Nephron (organoid): ENCODE results near the gene KRTAP4-7.
"Not testable (repeated sequence)": the region's sequence is repeated elsewhere in the genome, so short reads cannot be mapped to it uniquely, and the experiment has no call there.

Experiments used
- H3K27ac Mint-ChIP-seq, 3 experiments: 2 replicates each; pipeline ENCODE4 v1.8.0; 2020; ENCODE audit warnings: mixed read lengths in 3 of 3, mild to moderate bottlenecking in 2 of 3, moderate library complexity in 1 of 3
- H3K27me3 Mint-ChIP-seq: 2 replicates; pipeline ENCODE4 v1.8.0; 2021; ENCODE audit warnings: low read depth, mild to moderate bottlenecking, moderate library complexity, mixed read lengths
- H3K36me3 Mint-ChIP-seq: 2 replicates; pipeline ENCODE4 v1.8.0; 2020; ENCODE audit warnings: low read depth, mixed read lengths
- H3K4me1 Mint-ChIP-seq: 2 replicates; pipeline ENCODE4 v1.8.0; 2020; ENCODE audit warnings: mixed read lengths
- H3K4me3 Mint-ChIP-seq, 3 experiments: 2 replicates each; pipeline ENCODE4 v1.8.0; 2020; ENCODE audit warnings: mild to moderate bottlenecking in 3 of 3, mixed read lengths in 3 of 3, moderate library complexity in 2 of 3
- H3K9me3 Mint-ChIP-seq: 2 replicates; pipeline ENCODE4 v1.8.0; 2020; ENCODE audit warnings: mixed read lengths
- CTCF ChIP-seq, 3 experiments: fragments of 200-600 bp; sonication (generic); IDR thresholded peaks; one replicate each; pipeline ENCODE4 v1.5.0; 2021; ENCODE audit warnings: antibody characterized with exemption in 3 of 3; ENCODE audit not compliant: unreplicated experiment in 3 of 3

The KRTAP4-7 gene

GRCh38 chr17:41121742-41122141, 37.8 kb downstream of the KRTAP4-7 start:
- H3K9me3 Mint-ChIP-seq: peaks cover 6% of the 10 kb centered on the region
- H3K27ac Mint-ChIP-seq: no peak overlapping the region
- TF ChIP-seq CTCF (IDR thresholded peaks at IDR 0.05; ENCODE audit: unreplicated experiment in 3 of 3): no peak
- H3K4me1 Mint-ChIP-seq: peaks cover 16% of the 10 kb centered on the region
- no peak overlapping the region for H3K4me3 Mint-ChIP-seq
- no peaks in the 10 kb centered on the region for H3K36me3 Mint-ChIP-seq
- peaks cover 11% of the 10 kb centered on the region for H3K27me3 Mint-ChIP-seq

GRCh38 chr17:41123292-41123990, 39.5 kb downstream of the KRTAP4-7 start:
- not testable (repeated sequence) for H3K27ac Mint-ChIP-seq, H3K36me3 Mint-ChIP-seq, H3K4me3 Mint-ChIP-seq, H3K9me3 Mint-ChIP-seq, H3K4me1 Mint-ChIP-seq, H3K27me3 Mint-ChIP-seq

DNA sequence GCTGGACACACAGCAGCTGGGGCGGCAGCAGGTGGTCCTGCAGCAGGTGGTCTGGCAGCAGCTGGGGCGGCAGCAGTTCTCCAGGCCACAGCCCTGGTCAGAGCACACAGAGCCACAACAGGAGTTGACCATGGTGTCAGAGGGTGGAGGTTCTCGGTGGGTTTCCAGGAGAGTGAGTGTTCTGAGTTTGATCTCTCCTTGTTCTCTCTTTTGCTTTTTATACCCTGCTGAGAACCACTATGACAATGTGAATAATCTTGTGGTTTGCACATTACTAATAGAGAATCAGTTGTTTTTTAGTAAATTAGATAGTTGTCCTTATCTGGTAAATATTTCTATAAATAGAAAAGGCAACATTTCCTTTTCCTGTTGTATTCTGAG, 40.0 kb downstream of the KRTAP4-7 start, which contains the start of gene KRTAP4-12:
TSS of gene KRTAP4-12 (minus strand) at position 192 of the 381 bp plus-strand sequence. CDS start at position 132, 60 bp downstream.
- H3K4me3 Mint-ChIP-seq, H3K9me3 Mint-ChIP-seq, H3K4me1 Mint-ChIP-seq, H3K27me3 Mint-ChIP-seq, H3K36me3 Mint-ChIP-seq, H3K27ac Mint-ChIP-seq: not testable (repeated sequence)

GRCh38 chr17:41125064-41125463, 41.1 kb downstream of the KRTAP4-7 start:
- Mint-ChIP-seq H3K9me3 (peaks cover 3% of the 10 kb centered on the region), H3K27ac (no peak overlapping the region), H3K27me3 (peaks cover 9% of the 10 kb centered on the region), H3K4me3 (no peak overlapping the region), H3K36me3 (no peaks in the 10 kb centered on the region), H3K4me1 (peaks cover 2% of the 10 kb centered on the region)
- no peak for TF ChIP-seq CTCF (IDR thresholded peaks at IDR 0.05; ENCODE audit: unreplicated experiment in 3 of 3)

DNA sequence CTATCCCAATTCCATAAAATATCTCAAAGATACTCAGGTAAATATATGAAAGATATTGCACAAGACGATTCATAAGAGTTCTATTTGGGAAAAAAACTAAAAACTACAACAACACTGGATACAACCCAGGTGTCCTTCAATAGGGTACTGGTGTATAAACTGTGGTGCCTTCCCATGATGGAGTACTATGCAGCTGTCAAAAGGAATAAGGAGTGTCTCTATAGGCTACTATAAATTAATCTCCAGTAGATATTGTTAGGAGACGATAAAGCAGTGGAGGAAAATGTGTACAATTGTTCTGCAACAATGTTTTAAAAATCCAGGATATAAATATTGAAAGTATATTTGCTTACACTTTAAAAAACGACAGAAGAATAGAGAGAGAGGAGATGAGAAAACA, 42.5 kb downstream of the KRTAP4-7 start:
- Mint-ChIP-seq H3K4me3 (no peak overlapping the region), H3K27me3 (peaks cover 11% of the 10 kb centered on the region), H3K9me3 (peaks cover 3% of the 10 kb centered on the region), H3K4me1 (no peaks in the 10 kb centered on the region), H3K27ac (no peak overlapping the region), H3K36me3 (no peaks in the 10 kb centered on the region)
- no peak for TF ChIP-seq CTCF (IDR thresholded peaks at IDR 0.05; ENCODE audit: unreplicated experiment in 3 of 3)

DNA sequence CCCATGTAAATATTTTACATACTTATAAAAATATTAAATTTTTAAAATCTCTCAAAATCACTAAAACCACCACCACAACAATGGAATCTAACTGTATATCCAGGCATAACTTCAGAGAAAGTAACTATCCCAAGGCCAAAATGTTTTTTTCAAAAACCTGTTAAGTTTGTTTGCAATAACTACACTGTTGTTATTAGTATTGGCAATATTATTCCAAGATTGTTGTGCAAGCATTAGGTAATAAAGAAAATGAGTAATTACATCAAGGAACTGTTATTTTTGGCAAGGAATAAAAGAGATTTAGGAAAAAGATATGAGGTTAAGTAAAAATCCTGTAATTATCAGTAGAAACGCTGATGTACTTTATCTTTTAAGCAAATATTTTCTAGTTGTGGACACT, 43.4 kb downstream of the KRTAP4-7 start:
- Mint-ChIP-seq H3K36me3 (no peaks in the 10 kb centered on the region), H3K4me3 (no peak overlapping the region), H3K4me1 (no peaks in the 10 kb centered on the region), H3K27me3 (peaks cover 12% of the 10 kb centered on the region), H3K27ac (no peak overlapping the region), H3K9me3 (peaks cover 3% of the 10 kb centered on the region)
- no peak for TF ChIP-seq CTCF (IDR thresholded peaks at IDR 0.05; ENCODE audit: unreplicated experiment in 3 of 3)

DNA sequence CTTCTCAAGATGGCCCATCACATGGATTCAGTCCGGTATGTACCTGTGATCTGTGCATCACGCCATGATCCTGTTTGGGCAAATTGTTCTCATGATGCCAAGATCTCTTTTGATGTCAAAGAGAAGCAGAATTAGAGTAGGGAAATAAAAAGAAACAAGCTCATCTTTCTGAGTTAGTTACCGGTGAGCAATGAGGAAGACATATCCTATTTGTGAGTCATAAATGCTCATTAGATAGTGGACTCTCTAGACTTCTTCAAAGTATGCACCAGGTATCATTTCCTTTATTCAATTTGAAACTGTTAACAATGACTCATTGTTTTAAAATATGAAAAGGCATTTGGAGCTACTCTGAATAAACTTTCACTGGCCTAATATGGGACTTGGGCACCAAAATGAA, 48.0 kb downstream of the KRTAP4-7 start:
- no peak for TF ChIP-seq CTCF (IDR thresholded peaks at IDR 0.05; ENCODE audit: unreplicated experiment in 3 of 3)
- Mint-ChIP-seq H3K36me3 (no peaks in the 10 kb centered on the region), H3K27ac (no peak overlapping the region), H3K9me3 (no peaks in the 10 kb centered on the region), H3K27me3 (peaks cover 7% of the 10 kb centered on the region), H3K4me1 (no peaks in the 10 kb centered on the region), H3K4me3 (no peak overlapping the region)
